ENCODE data around the gene PTPRN2.

Gene PTPRN2

GRCh38 chr7:158400601-158401225 lies 186.9 kb downstream of the PTPRN2 start:
- DNase-seq (ENCODE audit: low spot score) = no peak
- TF ChIP-seq, protein P1, sequence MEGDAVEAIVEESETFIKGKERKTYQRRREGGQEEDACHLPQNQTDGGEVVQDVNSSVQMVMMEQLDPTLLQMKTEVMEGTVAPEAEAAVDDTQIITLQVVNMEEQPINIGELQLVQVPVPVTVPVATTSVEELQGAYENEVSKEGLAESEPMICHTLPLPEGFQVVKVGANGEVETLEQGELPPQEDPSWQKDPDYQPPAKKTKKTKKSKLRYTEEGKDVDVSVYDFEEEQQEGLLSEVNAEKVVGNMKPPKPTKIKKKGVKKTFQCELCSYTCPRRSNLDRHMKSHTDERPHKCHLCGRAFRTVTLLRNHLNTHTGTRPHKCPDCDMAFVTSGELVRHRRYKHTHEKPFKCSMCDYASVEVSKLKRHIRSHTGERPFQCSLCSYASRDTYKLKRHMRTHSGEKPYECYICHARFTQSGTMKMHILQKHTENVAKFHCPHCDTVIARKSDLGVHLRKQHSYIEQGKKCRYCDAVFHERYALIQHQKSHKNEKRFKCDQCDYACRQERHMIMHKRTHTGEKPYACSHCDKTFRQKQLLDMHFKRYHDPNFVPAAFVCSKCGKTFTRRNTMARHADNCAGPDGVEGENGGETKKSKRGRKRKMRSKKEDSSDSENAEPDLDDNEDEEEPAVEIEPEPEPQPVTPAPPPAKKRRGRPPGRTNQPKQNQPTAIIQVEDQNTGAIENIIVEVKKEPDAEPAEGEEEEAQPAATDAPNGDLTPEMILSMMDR (IDR thresholded peaks at IDR 0.05) = no peak
- Histone ChIP-seq H3K4me3 (no peak overlapping the region), H3K27ac (no peak overlapping the region)

DNA sequence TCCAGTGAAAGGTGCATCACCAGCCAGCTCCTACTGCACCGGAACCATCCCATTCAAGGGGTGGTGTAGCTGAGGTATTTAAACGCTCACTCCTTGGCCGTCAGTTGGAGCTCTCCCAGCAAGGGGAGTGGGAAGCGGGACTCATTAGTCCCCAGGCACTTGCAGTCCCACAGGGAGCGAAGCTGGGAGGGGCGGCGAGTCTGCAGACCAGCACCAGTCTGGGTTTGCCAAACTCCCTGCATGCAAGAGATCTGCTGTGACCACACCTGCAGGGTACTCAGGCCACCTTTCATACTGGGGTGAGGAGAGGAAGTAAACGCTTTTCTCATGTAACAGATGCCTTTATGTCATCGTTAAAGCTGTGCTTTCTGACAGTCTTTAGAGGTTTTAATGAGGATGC lies 187.9 kb downstream of the PTPRN2 start:
- H3K4me3 ChIP-seq = no peak overlapping the region
- TF ChIP-seq, protein P1 (IDR thresholded peaks at IDR 0.05) = no peak
- H3K27ac ChIP-seq = no peak overlapping the region
- no peak for DNase-seq (ENCODE audit: low spot score)

- H3K4me3 ChIP-seq = no peak overlapping the region
- no peak overlapping the region for H3K27ac ChIP-seq
- no peak for DNase-seq (ENCODE audit: low spot score)
- TF ChIP-seq, protein P1 (IDR thresholded peaks at IDR 0.05) = no peak
Observed at GRCh38 chr7:158398750-158399149, 188.9 kb downstream of the PTPRN2 start.

DNA sequence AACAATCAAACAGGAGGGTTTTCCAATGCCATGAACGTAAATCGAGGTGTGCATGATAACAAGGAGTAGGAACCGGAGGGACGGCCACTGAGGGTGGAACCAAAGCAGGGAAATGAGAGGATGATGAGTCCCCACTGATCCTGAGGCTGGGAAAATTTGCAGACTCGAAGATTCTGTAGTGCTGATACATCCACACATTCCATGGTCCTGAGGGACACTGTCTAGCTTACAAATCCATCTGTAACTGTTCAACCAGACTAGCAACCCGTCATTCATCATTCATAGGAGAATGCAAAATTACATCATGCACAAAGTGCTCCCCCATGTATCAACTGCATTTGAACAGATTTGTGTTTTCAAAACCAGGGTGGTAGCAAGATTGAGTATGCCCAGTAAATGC lies 189.7 kb downstream of the PTPRN2 start:
- no peak for DNase-seq (ENCODE audit: low spot score)
- TF ChIP-seq, protein P1 (IDR thresholded peaks at IDR 0.05) = no peak
- Histone ChIP-seq H3K4me3 (no peak overlapping the region), H3K27ac (no peak overlapping the region)

- Histone ChIP-seq H3K4me3 (no peak overlapping the region), H3K27ac (no peak overlapping the region)
- DNase-seq (ENCODE audit: low spot score) = no peak
- TF ChIP-seq, protein P1 (IDR thresholded peaks at IDR 0.05) = no peak
Observed at GRCh38 chr7:158396982-158397862, 190.4 kb downstream of the PTPRN2 start.

- no peak for DNase-seq (ENCODE audit: low spot score)
- H3K4me3 ChIP-seq = no peak overlapping the region
- TF ChIP-seq, protein P1 (IDR thresholded peaks at IDR 0.05) = no peak
- H3K27ac ChIP-seq = no peak overlapping the region
Observed at GRCh38 chr7:158396301-158396905, 191.2 kb downstream of the PTPRN2 start.
